GM10248 (cell line): ENCODE results near the gene SPATS2L.

ENCODE experiments used
- CTCF ChIA-PET: fragments of 300-600 bp; sonication (Branson Sonifier 250); formaldehyde crosslinking; extraction: SDS; loops from one replicate; lab custom pipeline; 2021; ENCODE audit warnings: antibody characterized with exemption; lab: Yijun Ruan, JAX
- POLR2A ChIA-PET: fragments of 350-650 bp; sonication (Branson Sonifier 250); formaldehyde crosslinking; extraction: SDS; loops from one replicate; lab custom pipeline; 2020; ENCODE audit warnings: antibody characterized with exemption; lab: Yijun Ruan, JAX
- DNase-seq: peaks from one replicate; pipeline ENCODE4 v3.0.0; 2012; ENCODE audit errors: extremely low spot score
- CTCF ChIP-seq: IDR thresholded peaks from 2 replicates; pipeline ENCODE4 v1.5.1; 2012; ENCODE audit warnings: mild to moderate bottlenecking, low read depth; ENCODE audit errors: extremely low read depth, missing control alignments, control extremely low read depth

The SPATS2L gene

GRCh38 chr2:200262047-200262446 lies 44.4 kb upstream of the SPATS2L start:
- DNase-seq: no peak
- CTCF ChIA-PET: interaction anchor here (1.4 kb wide), 1 partner anchor 19 kb away, joined by 3 read pairs; no protein-coding TSS in a partner anchor
- no peak for TF ChIP-seq CTCF
- POLR2A ChIA-PET: no interaction called here

- no peak for DNase-seq
- ChIA-PET CTCF (interaction anchor here (1.4 kb wide), 1 partner anchor 21 kb away, joined by 3 read pairs; no protein-coding TSS in a partner anchor), POLR2A (no interaction called here)
- TF ChIP-seq CTCF: no peak
These were observed 43.2 kb upstream of the SPATS2L start for GRCh38 chr2:200263279-200263678.

GRCh38 chr2:200264631-200265030 lies 41.9 kb upstream of the SPATS2L start:
- POLR2A ChIA-PET: no interaction called here
- TF ChIP-seq CTCF: no peak
- CTCF ChIA-PET: interaction anchor here (2.1 kb wide), 1 partner anchor 14 kb away, joined by 5 read pairs; no protein-coding TSS in a partner anchor
- DNase-seq: no peak

GRCh38 chr2:200266406-200266805 lies 40.1 kb upstream of the SPATS2L start:
- ChIA-PET CTCF (interaction anchor here (0.7 to 2.1 kb wide), 2 partner anchors 12 to 30 kb away, joined by 3 to 5 read pairs; no protein-coding TSS in a partner anchor), POLR2A (no interaction called here)
- no peak for TF ChIP-seq CTCF
- DNase-seq: no peak

- CTCF ChIA-PET: no interaction called here
- DNase-seq: no peak
- no peak for TF ChIP-seq CTCF
- POLR2A ChIA-PET: no interaction called here
These were observed 39.1 kb upstream of the SPATS2L start for GRCh38 chr2:200267350-200267749.

GRCh38 chr2:200270732-200271131 lies 35.8 kb upstream of the SPATS2L start:
- no peak for DNase-seq
- ChIA-PET CTCF (interaction anchor here (1.1 to 1.2 kb wide), 2 partner anchors 13 to 255 kb away, joined by 3 read pairs; no protein-coding TSS in a partner anchor), POLR2A (no interaction called here)
- TF ChIP-seq CTCF: no peak
